Glutamatergic neuron (in vitro differentiated cells): Measurements from ENCODE around the gene TMEM260. TPM values are rescaled to one million over a fixed set of nuclear protein-coding genes. Genes with fewer than 3 reads are reported as not detected.

Experiments used
- DNase-seq: peaks from one replicate; pipeline ENCODE4 v3.0.0; 2022
- H3K27ac Mint-ChIP-seq: one replicate; pipeline ENCODE4 v1.8.0; 2020; ENCODE audit warnings: mild to moderate bottlenecking, mixed read lengths, inconsistent platforms; ENCODE audit not compliant: unreplicated experiment
- H3K27me3 Mint-ChIP-seq: one replicate; pipeline ENCODE4 v1.8.0; 2020; ENCODE audit warnings: mild to moderate bottlenecking, moderate library complexity, mixed read lengths, inconsistent platforms; ENCODE audit not compliant: unreplicated experiment
- H3K36me3 Mint-ChIP-seq: one replicate; pipeline ENCODE4 v1.8.0; 2020; ENCODE audit warnings: mild to moderate bottlenecking, mixed read lengths, inconsistent platforms; ENCODE audit not compliant: unreplicated experiment
- H3K4me1 Mint-ChIP-seq: one replicate; pipeline ENCODE4 v1.8.0; 2020; ENCODE audit warnings: mild to moderate bottlenecking, low read depth, mixed read lengths, inconsistent platforms; ENCODE audit not compliant: unreplicated experiment
- H3K4me3 Mint-ChIP-seq: one replicate; pipeline ENCODE4 v1.8.0; 2020; ENCODE audit warnings: mild to moderate bottlenecking, mixed read lengths, inconsistent platforms; ENCODE audit not compliant: unreplicated experiment
- H3K9me3 Mint-ChIP-seq: one replicate; pipeline ENCODE4 v1.8.0; 2020; ENCODE audit warnings: mild to moderate bottlenecking, moderate library complexity, mixed read lengths, inconsistent platforms; ENCODE audit not compliant: unreplicated experiment
- CTCF ChIP-seq: fragments of 200-600 bp; sonication (generic); IDR thresholded peaks from one replicate; pipeline ENCODE4 v1.5.0; 2021; ENCODE audit not compliant: partially characterized antibody, unreplicated experiment
- total RNA-seq: library from RNA; stranded (reverse); fragmentation: NEBNext Ultra II Directional; extraction: Animal tissue kit (Norgen Biotek cat#: 25700); gene quantifications from one replicate; pipeline ENCODE4 v1.2.1, GENCODE V29; 2021; ENCODE audit not compliant: unreplicated experiment

Gene TMEM260
- total RNA-seq, 1 donor from 2014 or later: 35.4 TPM

GRCh38 chr14:56617084-56617483 is 37.5 kb downstream of the TMEM260 start:
- TF ChIP-seq CTCF: no peak
- Mint-ChIP-seq H3K27ac (no peak overlapping the region), H3K4me1 (no peaks in the 10 kb centered on the region), H3K27me3 (no peaks in the 10 kb centered on the region), H3K9me3 (no peaks in the 10 kb centered on the region), H3K4me3 (no peak overlapping the region), H3K36me3 (no peaks in the 10 kb centered on the region)
- no peak for DNase-seq

GRCh38 chr14:56630707-56631106 is 51.1 kb downstream of the TMEM260 start:
- DNase-seq: no peak
- H3K27me3 Mint-ChIP-seq: peaks cover 2% of the 10 kb centered on the region
- H3K9me3 Mint-ChIP-seq: peaks cover 4% of the 10 kb centered on the region
- no peak for TF ChIP-seq CTCF
- H3K4me3 Mint-ChIP-seq: no peak overlapping the region
- peaks cover 9% of the 10 kb centered on the region for H3K36me3 Mint-ChIP-seq
- no peaks in the 10 kb centered on the region for H3K4me1 Mint-ChIP-seq
- no peak overlapping the region for H3K27ac Mint-ChIP-seq

- H3K9me3 Mint-ChIP-seq: peaks cover 4% of the 10 kb centered on the region
- H3K27ac Mint-ChIP-seq: no peak overlapping the region
- peaks cover 16% of the 10 kb centered on the region for H3K36me3 Mint-ChIP-seq
- no peak for TF ChIP-seq CTCF
- H3K4me3 Mint-ChIP-seq: no peak overlapping the region
- no peaks in the 10 kb centered on the region for H3K4me1 Mint-ChIP-seq
- H3K27me3 Mint-ChIP-seq: peaks cover 4% of the 10 kb centered on the region
- no peak for DNase-seq
Observed at GRCh38 chr14:56632195-56632594, 52.6 kb downstream of the TMEM260 start.

GRCh38 chr14:56633544-56633943 is 53.9 kb downstream of the TMEM260 start:
- no peaks in the 10 kb centered on the region for H3K4me1 Mint-ChIP-seq
- no peak overlapping the region for H3K4me3 Mint-ChIP-seq
- H3K36me3 Mint-ChIP-seq: peaks cover 25% of the 10 kb centered on the region
- DNase-seq: no peak
- H3K27me3 Mint-ChIP-seq: peaks cover 4% of the 10 kb centered on the region
- H3K9me3 Mint-ChIP-seq: peaks cover 4% of the 10 kb centered on the region
- TF ChIP-seq CTCF: no peak
- H3K27ac Mint-ChIP-seq: no peak overlapping the region

GRCh38 chr14:56635041-56635440 is 55.4 kb downstream of the TMEM260 start:
- Mint-ChIP-seq H3K27me3 (peaks cover 4% of the 10 kb centered on the region), H3K9me3 (peaks cover 4% of the 10 kb centered on the region), H3K36me3 (peaks cover 34% of the 10 kb centered on the region), H3K27ac (no peak overlapping the region), H3K4me1 (no peaks in the 10 kb centered on the region), H3K4me3 (no peak overlapping the region)
- DNase-seq: no peak
- TF ChIP-seq CTCF: no peak
